Kidney epithelial cell (primary cell): ENCODE data around the gene CD22. TPM values are rescaled to one million over a fixed set of nuclear protein-coding genes. Genes with fewer than 3 reads are reported as not detected.

Experiments
- DNase-seq: peaks from one replicate; pipeline ENCODE4 v3.0.0-alpha.2; 2010; ENCODE audit warnings: low read depth
- H3K27me3 ChIP-seq: 2 replicates; pipeline ENCODE4 v1.6.0; 2011; ENCODE audit warnings: low read length; ENCODE audit not compliant: control insufficient read depth, insufficient read depth
- H3K36me3 ChIP-seq: 2 replicates; pipeline ENCODE4 v1.5.1; 2011; ENCODE audit warnings: low read length; ENCODE audit not compliant: control insufficient read depth, insufficient read depth
- H3K4me3 ChIP-seq: 2 replicates; pipeline ENCODE4 v1.5.1; 2011; ENCODE audit warnings: low read depth, mild to moderate bottlenecking, control low read depth, low read length
- CTCF ChIP-seq: IDR thresholded peaks from 2 replicates; pipeline ENCODE4 v1.5.1; 2011; ENCODE audit warnings: mild to moderate bottlenecking, moderate library complexity, low read length, control low read depth, inconsistent platforms; ENCODE audit not compliant: insufficient read depth, poor library complexity, severe bottlenecking
- total RNA-seq: library from RNA; depleted of rRNA; stranded (reverse); fragments of >200 nt; gene quantifications from 2 replicates; pipeline ENCODE4 v1.2.3, GENCODE V29; 2015

CD22 gene
- 0.75 and 2.9 TPM in 2 replicates for total RNA-seq

- no peak for DNase-seq
- no peaks in the 10 kb centered on the region for H3K36me3 ChIP-seq
- no peak for TF ChIP-seq CTCF
- no peak within 1 kb of the TSS for H3K4me3 ChIP-seq
- H3K27me3 ChIP-seq: peaks cover 2% of the 10 kb centered on the region
Measured at GRCh38 chr19:35328851-35329285, at the start of gene CD22. Gene CD22 (plus strand): TSS chr19:35329187. CDS start chr19:35332041, 2,854 bp downstream.

- H3K4me3 ChIP-seq: no peak overlapping the region
- peaks cover 19% of the 10 kb centered on the region for H3K27me3 ChIP-seq
- no peak for TF ChIP-seq CTCF
- H3K36me3 ChIP-seq: no peaks in the 10 kb centered on the region
- no peak for DNase-seq
Measured at GRCh38 chr19:35279374-35279773, 49.6 kb upstream of the CD22 start.

GRCh38 chr19:35279985-35280821 is 48.8 kb upstream of the CD22 start:
- Histone ChIP-seq H3K36me3 (no peaks in the 10 kb centered on the region), H3K4me3 (no peak overlapping the region), H3K27me3 (peaks cover 22% of the 10 kb centered on the region)
- DNase-seq: no peak
- no peak for TF ChIP-seq CTCF

- Histone ChIP-seq H3K4me3 (no peak overlapping the region), H3K27me3 (peaks cover 22% of the 10 kb centered on the region), H3K36me3 (no peaks in the 10 kb centered on the region)
- TF ChIP-seq CTCF: no peak
- DNase-seq: no peak
Measured at GRCh38 chr19:35281303-35281702, 47.7 kb upstream of the CD22 start.

- Histone ChIP-seq H3K4me3 (no peak overlapping the region), H3K36me3 (no peaks in the 10 kb centered on the region), H3K27me3 (peaks cover 22% of the 10 kb centered on the region)
- TF ChIP-seq CTCF: no peak
- no peak for DNase-seq
Measured at GRCh38 chr19:35284153-35285094, 44.6 kb upstream of the CD22 start.
